ENCODE results near the gene SLX4.

The SLX4 gene, protein sequence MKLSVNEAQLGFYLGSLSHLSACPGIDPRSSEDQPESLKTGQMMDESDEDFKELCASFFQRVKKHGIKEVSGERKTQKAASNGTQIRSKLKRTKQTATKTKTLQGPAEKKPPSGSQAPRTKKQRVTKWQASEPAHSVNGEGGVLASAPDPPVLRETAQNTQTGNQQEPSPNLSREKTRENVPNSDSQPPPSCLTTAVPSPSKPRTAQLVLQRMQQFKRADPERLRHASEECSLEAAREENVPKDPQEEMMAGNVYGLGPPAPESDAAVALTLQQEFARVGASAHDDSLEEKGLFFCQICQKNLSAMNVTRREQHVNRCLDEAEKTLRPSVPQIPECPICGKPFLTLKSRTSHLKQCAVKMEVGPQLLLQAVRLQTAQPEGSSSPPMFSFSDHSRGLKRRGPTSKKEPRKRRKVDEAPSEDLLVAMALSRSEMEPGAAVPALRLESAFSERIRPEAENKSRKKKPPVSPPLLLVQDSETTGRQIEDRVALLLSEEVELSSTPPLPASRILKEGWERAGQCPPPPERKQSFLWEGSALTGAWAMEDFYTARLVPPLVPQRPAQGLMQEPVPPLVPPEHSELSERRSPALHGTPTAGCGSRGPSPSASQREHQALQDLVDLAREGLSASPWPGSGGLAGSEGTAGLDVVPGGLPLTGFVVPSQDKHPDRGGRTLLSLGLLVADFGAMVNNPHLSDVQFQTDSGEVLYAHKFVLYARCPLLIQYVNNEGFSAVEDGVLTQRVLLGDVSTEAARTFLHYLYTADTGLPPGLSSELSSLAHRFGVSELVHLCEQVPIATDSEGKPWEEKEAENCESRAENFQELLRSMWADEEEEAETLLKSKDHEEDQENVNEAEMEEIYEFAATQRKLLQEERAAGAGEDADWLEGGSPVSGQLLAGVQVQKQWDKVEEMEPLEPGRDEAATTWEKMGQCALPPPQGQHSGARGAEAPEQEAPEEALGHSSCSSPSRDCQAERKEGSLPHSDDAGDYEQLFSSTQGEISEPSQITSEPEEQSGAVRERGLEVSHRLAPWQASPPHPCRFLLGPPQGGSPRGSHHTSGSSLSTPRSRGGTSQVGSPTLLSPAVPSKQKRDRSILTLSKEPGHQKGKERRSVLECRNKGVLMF (N-terminal part only)
- long read RNA-seq, partial matches to known transcripts = 2 of 2 reads
- long read RNA-seq, other reads (novel, unspliced or antisense) = 0 of 2 reads

DNA sequence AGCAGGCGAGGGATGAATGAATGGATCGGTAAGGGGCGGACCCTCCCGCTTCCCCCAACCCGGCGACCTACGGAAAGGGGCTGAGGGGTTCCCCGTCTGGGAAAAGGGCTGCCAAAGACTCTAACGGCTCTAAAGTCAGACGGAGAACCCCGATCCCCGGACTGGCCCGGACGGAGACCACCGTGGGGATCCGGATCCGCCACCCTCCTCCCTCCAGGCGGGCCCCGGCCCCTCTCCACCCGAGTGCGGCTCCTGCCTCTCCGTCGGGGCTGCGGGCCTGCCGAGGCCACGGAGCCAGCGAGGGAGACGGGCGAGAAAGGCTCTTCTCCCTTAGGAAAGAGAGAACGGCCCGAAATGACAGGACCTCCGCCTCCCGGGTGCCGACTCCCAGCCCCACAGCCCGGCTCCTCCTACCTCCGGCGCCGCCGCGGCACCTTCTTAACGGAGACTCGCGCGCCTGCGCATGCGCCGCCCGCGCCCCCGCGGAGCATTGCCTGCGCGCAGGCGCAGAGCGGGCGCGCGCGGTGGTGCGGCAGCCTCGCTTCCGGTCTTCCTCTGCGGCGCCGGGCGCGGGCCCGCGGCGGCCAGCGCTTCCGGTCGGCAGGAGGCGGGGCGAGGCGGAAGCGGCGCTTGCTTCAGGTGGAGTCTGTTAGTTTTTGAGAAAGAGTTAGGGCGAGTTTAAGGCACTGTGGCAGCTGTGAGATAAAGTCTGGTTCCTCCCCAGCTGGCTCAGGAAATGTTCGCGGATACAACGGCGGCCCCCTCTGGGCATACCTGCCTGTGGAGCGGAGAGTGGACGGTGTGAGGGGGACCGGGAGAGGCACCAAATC is at the start of gene SLX4:
Gene SLX4 (minus strand): TSS at position 461 of the 830 bp plus-strand sequence. CDS start 2,642 bp downstream, outside the sequence.
- no peaks in the 10 kb centered on the region for H3K27me3 ChIP-seq (ENCODE audit: insufficient read depth, poor library complexity, severe bottlenecking)
- peak; percentile 85 for DNase-seq (ENCODE audit: low read depth in 1 of 2, low spot score in 1 of 2)
- H3K4me3 ChIP-seq (replicated peaks; ENCODE audit: insufficient read depth, low read length) = peak within 1 kb of the TSS; percentile 94
- TF ChIP-seq POLR2AphosphoS5 (IDR thresholded peaks at IDR 0.05; ENCODE audit: low read depth) (peak; percentile 48; the same call in 1 of the 2 replicates), SPI1 (IDR thresholded peaks at IDR 0.05; ENCODE audit: borderline replicate concordance, low read depth) (peak; percentile 28; the same call in 1 of the 2 replicates), GABPA (IDR thresholded peaks at IDR 0.05; ENCODE audit: low read depth) (peak; percentile 64)
- TF ChIP-seq, protein P1, sequence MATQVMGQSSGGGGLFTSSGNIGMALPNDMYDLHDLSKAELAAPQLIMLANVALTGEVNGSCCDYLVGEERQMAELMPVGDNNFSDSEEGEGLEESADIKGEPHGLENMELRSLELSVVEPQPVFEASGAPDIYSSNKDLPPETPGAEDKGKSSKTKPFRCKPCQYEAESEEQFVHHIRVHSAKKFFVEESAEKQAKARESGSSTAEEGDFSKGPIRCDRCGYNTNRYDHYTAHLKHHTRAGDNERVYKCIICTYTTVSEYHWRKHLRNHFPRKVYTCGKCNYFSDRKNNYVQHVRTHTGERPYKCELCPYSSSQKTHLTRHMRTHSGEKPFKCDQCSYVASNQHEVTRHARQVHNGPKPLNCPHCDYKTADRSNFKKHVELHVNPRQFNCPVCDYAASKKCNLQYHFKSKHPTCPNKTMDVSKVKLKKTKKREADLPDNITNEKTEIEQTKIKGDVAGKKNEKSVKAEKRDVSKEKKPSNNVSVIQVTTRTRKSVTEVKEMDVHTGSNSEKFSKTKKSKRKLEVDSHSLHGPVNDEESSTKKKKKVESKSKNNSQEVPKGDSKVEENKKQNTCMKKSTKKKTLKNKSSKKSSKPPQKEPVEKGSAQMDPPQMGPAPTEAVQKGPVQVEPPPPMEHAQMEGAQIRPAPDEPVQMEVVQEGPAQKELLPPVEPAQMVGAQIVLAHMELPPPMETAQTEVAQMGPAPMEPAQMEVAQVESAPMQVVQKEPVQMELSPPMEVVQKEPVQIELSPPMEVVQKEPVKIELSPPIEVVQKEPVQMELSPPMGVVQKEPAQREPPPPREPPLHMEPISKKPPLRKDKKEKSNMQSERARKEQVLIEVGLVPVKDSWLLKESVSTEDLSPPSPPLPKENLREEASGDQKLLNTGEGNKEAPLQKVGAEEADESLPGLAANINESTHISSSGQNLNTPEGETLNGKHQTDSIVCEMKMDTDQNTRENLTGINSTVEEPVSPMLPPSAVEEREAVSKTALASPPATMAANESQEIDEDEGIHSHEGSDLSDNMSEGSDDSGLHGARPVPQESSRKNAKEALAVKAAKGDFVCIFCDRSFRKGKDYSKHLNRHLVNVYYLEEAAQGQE (IDR thresholded peaks at IDR 0.05; ENCODE audit: insufficient replicate concordance, low read depth) = no peak
- TF ChIP-seq, protein P2, sequence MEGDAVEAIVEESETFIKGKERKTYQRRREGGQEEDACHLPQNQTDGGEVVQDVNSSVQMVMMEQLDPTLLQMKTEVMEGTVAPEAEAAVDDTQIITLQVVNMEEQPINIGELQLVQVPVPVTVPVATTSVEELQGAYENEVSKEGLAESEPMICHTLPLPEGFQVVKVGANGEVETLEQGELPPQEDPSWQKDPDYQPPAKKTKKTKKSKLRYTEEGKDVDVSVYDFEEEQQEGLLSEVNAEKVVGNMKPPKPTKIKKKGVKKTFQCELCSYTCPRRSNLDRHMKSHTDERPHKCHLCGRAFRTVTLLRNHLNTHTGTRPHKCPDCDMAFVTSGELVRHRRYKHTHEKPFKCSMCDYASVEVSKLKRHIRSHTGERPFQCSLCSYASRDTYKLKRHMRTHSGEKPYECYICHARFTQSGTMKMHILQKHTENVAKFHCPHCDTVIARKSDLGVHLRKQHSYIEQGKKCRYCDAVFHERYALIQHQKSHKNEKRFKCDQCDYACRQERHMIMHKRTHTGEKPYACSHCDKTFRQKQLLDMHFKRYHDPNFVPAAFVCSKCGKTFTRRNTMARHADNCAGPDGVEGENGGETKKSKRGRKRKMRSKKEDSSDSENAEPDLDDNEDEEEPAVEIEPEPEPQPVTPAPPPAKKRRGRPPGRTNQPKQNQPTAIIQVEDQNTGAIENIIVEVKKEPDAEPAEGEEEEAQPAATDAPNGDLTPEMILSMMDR (IDR thresholded peaks at IDR 0.05; ENCODE audit: insufficient read depth, low read length) = no peak
- H3K27ac ChIP-seq (replicated peaks) = peak within 1 kb of the TSS; percentile 88

DNA sequence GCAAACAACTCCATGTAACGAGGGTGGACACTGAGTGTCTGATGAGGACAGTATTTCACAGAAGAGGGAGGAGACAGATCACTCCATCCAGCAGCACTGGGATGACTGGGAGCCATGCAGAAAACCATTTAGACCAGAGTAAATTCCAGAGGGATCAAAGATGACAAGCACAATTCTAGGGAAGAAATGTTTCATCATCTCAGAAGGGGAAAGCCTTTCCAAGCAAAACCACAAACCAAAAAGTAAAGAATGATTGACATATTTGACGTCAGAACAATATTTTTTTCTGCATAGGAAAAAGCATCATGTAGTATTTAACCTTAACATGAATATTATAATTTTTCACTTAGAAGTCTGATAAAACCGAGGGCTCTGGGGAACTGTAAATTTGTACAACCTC is 47.8 kb upstream of the SLX4 start:
- no peaks in the 10 kb centered on the region for H3K27me3 ChIP-seq (ENCODE audit: insufficient read depth, poor library complexity, severe bottlenecking)
- no peak overlapping the region for H3K4me3 ChIP-seq (replicated peaks; ENCODE audit: insufficient read depth, low read length)
- no peak for DNase-seq (ENCODE audit: low read depth in 1 of 2, low spot score in 1 of 2)
- TF ChIP-seq, protein P2 (IDR thresholded peaks at IDR 0.05; ENCODE audit: insufficient read depth, low read length) = no peak
- TF ChIP-seq SPI1 (IDR thresholded peaks at IDR 0.05; ENCODE audit: borderline replicate concordance, low read depth) = no peak
- no peak for TF ChIP-seq POLR2AphosphoS5 (IDR thresholded peaks at IDR 0.05; ENCODE audit: low read depth)
- no peak for TF ChIP-seq GABPA (IDR thresholded peaks at IDR 0.05; ENCODE audit: low read depth)
- TF ChIP-seq, protein P1 (IDR thresholded peaks at IDR 0.05; ENCODE audit: insufficient replicate concordance, low read depth) = no peak
- H3K27ac ChIP-seq (replicated peaks) = no peak overlapping the region

Data from HL-60 (cell line).